Activated CD4-positive, alpha-beta T cell treated with anti-CD3 and anti-CD28 coated beads for 48 hours (primary cell): Measurements from ENCODE around the gene SH3GLB2.
"Not testable (repeated sequence)": the region's sequence is repeated elsewhere in the genome, so short reads cannot be mapped to it uniquely, and the experiment has no call there.

Experiments
- DNase-seq: peaks from one replicate; pipeline ENCODE4 v3.0.0-alpha.2; 2020

Gene SH3GLB2

DNA sequence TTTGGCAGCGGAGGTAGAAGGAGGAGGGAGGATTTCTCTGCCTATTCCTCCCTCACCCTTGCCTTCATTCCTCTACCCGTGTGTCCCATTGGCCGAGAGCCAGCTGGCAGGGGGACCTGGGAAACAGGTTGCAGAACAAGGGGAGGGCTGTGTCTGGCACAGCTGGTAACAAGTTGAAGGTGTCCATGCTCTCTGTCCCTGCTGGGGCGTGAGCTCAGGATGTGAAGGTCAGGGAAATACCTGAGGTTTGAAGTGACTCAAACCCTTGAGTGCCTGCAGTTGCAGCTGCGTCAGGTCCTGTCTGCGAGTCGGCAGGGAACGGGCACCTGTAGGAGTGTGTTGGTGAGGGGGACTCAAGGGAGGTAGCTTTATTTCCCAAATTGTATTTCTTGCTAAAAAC is 24.5 kb upstream of the SH3GLB2 start:
- no peak for DNase-seq

DNA sequence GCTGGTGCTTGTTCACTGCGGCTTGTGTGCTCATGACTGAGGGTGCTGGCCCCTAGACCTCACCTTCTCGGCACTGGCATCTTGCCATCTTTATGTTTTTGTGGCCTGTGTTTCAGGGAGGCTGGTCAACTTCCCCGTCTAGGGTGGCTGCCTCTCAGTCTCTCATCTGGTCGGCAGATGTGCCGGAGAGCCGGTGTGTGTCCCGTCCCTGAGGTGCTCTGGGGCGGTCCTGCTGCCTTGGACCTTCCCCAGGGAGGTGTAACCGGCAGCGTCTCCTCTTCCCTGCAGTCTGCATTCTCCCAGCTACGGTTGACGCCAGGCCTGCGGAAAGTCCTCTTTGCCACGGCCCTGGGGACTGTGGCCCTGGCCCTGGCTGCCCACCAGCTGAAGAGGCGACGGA is 13.9 kb upstream of the SH3GLB2 start:
- DNase-seq, result no peak

DNA sequence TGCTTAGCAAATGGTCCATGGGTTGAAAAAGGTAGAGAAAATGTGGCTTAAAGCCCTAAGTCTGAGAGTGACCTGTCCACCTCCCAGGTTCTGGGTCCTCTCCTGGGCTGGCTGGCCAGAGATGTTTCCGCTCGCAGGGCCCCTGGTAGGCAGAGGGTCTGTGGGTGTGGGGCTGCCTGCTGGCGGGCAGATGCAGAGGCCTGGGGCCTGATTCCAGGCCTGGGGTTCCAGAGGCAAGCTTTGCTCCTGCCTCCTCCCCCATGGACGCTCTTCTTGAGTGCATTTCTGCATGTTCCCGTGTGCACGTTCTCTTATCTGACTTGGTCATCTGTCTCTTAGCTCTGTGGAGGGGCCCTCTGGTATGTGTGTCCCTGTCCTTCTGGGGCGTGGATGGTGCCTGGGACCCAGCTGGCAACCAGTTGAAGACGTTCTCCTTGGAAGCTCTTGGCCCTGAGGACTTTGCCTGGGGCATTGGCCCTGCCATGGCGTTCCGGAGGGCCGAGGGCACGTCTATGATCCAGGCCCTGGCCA is 12.0 kb upstream of the SH3GLB2 start:
- no peak for DNase-seq

DNA sequence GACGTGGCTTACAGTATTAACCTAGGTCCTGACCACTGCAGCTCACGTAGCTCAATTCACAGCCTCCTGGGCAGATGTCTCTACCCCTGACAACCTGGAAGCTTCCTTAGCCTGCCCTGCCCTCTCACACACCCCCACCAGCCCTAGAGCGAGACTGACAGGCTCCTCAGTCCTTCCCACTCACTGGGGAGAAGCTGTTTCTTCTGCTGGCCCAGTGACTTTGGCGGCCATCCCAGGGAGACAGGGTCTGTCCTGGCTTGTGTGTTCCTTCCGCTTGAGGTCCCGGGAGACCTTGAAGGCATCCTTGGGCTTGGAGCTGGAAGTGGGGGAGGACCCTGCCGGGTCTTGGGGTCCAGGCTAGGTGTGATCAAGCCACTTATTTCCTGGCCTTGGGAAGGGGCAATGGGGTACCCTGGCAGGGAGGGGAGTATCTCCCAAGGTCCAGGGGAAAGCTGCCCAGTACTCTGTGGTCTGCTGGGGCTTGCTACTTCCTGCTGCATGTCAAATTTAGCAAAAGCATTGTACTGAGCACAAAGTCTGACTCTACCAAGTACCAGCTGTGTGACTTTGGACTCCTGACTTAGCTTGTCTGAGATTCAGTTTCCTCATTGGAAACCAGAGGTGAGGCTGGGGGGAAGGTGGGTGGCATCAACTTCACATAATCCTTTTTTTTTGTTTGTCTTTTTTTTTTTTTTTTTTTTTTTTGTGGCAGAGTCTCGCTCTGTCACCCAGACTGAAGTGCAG is 10.2 kb upstream of the SH3GLB2 start:
- no peak for DNase-seq

DNA sequence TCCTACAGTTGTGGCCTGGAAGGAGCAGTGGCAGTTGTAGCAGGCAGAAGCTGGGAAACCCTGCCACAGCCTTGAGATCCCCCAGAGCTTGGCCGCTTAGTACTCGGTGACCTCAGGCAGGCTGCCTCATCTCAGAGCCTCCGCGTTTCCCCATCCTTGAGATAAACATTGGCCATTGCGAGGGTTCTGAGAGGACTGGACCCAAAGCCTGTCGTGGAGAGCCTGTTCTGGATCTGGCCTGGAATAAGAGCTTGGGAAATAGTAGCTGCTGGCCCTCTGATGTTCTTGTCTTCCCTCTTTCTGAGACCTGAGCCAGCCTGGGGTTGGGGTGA is 9.6 kb upstream of the SH3GLB2 start:
- no peak for DNase-seq

DNA sequence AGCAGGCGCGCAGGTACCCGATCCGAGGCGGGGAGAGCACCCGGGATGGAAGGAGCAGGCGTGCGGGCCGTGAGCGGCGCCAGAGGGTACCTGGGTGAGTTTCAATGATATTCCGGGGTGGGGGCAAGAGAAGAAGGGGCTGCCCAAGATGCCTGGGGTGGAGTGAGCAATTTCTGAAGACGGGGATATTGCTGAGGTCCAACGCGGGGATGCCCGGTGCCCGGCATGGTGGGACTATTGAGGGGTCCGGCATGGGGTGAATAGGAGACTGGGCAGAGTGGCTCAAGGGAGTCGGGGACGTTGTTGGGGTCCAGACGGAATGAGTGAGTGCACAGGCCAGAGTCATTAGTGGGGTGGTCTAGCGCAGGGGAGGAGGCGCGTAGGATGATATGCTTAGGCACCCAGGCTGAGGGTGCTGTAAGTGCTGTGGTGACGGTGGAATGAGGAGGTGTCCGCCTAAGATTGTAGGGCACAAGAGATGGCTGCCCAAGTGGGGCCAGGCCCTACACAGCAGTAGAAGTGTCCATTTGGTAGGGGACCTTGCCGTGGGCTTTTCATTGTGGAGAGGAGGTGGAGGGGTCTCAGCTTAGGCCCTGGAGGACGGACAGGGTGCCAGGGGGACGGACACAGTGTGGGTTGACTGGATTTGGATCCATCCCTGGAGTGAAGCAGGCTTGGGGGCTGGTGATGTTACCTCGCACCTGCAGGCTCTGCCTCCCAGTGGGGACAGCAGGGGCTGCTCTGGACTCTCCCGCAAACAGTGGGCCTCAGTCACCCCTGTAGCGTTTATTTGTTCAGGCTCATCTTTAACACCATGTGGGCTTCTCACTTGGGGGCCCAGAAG is 9.0 kb upstream of the SH3GLB2 start:
- DNase-seq, result no peak

DNA sequence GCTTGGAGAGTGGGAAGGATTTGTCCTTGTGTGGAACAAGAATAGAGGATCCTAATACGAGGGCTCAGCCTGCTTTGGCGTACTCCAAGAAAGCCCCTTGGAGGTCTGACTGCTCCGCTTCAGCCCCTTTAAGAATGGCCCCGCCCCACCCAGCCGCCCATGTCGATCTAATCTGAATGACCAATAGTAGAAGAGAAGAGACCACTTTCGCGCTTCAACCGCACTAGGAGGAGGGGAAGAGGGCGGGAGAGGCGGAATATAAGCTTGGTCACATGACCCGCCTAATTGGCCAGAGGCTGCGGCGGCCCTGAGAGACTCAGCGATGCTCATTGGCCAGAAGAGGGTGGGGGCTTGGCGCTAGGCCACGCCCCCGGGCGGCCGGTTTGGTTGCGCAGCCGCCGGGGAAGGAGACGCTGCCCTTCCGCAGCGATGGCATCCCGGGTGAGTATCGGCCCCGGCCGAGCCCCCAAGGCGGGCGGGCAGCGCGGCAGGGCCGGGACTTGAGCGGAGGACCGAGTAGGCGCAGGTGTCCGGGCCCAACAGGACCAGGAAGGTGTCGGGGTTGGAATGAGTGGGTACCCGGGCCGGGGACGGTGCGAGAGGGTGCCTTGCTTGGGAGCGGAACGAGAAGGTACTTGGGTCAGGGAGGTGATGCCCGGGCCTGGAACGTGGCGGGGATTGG is 8.3 kb upstream of the SH3GLB2 start, which contains the start of gene MIGA2:
Gene MIGA2 (plus strand): TSS at position 386 of the 682 bp plus-strand sequence. CDS start 3,969 bp downstream, outside the sequence.
- DNase-seq, result peak; percentile 95

DNA sequence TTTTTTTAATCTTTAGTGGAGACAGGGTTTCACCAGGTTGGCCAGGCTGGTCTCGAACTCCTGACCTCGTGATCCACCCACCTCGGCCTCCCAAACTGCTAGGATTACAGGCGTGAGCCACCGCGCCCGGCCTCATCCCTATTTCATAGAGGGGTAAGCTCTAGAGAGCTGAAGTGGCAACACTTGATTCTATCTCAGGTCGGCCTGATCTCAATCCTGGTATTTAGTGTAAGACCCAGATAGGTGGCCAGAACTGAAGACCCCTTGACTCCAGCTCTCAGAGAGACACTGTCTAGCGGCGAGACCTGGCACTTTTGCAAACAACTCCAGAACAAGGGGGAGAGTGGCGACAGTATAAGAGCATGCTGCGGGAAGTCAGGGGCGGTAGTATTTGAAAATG is 7.7 kb upstream of the SH3GLB2 start:
- not testable (repeated sequence) for DNase-seq

DNA sequence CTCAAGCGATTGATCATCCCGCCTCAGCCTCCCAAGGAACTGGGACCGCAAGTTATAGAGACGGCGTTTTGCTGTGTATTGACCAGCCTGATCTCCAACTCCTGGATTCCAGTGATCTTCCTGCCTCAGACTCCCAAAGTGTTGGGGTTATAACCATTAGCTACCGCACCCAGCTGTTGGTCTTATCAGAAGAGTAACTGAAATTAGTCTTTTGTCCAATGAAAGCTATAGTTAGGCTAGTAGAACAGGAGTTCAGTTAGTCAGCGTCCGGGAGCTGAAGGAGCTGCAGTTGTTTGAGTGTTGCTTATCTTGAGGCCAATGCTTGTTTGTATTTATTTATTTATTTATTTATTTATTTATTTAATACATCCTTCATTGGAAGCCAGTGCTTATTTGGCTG is 5.1 kb upstream of the SH3GLB2 start:
- DNase-seq, result no peak

DNA sequence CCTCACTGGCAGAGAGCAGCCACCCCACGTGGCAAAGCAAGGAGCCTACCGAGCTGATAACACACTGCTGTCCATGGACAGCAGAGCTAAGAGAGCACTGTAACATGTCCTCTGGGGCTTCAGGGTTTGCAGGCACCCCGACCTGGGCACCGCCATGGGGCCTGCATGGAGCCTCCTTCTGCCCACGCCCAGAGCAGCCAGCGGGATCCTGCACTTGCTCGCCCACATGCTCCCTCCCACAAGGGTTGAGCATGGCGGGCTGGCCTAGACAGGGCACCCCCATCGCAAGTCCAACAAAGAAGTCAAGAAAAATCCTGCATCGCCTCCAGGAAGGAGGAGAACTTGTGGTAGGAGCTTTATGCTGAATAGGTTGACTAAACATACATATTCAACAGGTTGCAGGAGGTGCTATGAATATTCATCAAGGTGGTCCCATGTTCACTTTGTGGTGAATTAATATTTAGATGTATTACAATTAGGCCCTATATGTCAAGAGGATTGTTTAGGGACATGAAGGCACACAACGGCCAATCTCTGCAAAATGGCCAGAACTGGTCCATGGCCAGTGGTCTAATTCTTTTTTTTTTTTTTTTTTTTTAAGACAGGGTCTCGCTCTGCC is 4.5 kb upstream of the SH3GLB2 start:
- DNase-seq, result no peak

DNA sequence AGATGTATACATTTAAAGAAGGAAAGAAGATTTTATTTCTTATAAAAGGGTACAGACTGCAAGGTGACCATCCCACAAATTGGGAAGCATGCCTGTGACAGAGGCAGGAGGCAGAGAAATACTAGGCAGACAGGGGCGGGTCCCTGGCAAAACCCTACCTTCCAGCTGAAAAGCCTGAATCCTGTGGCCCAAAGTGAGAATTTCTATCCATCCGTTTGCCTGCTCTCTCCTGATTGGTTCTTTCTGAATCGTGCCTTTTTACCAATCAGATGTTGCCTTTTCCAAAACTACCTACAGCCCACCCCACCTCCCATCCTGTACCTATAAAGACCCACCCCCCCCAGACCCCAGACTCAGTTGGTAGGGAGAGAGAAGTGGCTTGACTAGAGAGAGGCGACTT is 3.4 kb upstream of the SH3GLB2 start:
- DNase-seq, result no peak

DNA sequence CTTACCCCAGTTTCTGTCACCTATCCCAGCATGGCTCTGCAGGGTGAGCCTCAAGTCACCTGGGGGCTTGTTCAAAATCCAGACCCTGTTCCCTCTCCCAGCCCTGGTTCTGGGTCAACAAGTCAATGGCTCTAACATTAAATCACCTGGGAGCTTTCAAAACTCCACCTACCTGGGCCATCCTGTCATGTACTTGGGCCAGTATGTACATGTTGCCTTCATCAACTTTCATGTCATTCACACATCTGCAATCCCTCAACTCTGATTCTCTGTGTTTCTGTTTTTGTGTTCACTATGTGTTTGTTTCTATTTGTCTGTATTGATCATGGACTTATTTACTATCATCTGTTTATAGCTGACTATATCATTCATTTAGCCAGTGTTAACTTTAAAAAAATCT is 2.1 kb upstream of the SH3GLB2 start:
- no peak for DNase-seq

DNA sequence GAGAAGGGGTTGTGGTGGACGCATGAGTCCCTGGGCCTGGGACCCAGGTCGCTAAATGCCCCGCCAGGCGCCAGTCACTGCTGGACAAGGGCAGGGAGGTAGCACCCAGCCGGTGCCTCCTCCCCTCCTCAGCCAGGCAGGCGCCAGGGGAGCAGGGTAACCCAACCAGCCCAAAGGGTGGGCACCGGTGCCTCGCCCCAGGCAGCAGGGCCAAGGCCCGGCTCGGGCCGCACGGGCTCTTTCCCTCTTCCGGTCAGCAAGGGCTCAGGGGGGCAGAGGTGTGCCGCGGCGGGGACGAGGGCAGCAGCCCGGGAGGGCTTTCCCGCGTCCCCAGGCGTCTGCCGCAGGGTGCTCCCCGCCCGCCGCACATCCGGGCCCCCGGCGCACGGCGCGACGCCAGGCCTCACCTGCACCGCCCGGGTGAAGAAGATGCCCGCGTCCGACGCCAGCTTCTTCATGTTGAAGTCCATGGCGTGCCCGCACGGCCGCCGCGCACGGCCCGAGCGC is 393 bp downstream of the SH3GLB2 start:
- peak; percentile 73 for DNase-seq

DNA sequence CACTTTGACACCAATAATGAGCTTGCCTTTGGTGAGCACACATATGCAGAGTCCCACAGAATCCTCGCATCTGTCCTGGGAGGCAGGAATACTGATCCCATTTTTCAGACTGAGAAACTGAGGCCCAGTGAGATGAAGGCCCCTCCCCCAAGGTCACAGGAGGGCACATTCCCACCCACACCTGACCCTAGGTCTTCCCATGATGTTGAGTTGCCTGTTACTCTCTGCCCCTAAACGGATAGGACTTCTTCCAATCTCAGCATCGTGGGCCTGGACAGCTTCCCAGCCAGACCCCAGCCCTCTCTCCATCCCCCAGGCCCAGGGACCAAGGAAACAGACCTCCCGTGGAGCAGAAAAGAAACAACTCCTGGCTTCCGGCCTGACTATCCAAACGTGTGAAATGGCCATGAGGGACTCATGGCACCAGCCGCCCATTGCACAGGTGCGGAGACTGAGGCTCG is 877 bp downstream of the SH3GLB2 start:
- peak; percentile 21 for DNase-seq

DNA sequence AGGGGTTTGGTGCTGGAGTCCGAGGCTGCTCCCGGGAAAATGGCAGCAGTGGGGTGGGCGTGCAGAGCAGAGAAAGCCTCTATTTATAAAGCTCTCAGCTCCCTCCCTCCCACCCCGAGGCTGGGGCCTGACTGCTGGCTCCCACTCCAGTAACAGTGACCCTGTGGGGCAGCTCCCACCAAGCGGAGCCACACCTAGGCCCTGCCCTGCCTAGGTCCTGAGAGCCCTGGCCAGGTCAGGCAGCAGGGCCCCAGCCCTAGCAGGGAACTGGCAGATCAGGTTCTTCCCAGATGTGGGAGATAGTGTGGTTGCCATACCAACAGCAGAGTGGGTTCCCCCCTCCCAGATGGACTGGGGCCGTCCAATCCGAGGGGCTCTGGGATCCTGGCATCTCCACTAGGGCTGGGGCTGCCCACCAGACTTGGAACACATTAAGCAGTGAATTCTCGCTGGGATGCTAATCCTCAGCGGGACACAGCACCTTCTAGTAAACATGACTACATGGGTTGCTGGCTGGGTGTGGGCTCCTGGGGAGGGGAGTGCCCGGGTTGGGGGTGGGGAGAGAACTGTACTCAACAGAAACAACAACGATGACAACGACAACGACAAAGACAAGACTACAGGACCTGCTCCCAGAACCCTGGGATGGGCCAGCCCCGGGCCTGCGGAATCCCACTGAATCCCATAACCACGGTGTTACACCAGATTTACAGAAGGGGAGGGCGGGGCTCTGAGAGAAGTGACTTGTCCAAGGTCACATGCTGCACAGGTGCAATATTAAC is 1.5 kb downstream of the SH3GLB2 start:
- DNase-seq, result no peak

DNA sequence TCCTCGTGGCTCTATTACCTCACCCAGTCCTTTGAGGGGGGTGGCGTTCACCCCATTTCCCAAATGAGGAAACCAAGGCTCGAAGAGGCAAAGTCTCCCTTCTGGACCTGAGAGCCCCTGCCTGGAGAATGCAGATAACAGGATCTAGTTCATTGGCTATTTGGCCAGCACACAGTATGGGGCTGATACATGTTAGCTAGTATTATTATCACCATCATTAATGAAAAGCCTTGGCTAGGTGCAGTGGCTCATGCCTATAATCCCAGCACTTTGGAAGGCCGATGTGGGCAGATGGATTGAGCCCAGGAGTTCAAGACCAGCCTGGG is 4.3 kb downstream of the SH3GLB2 start:
- DNase-seq, result no peak

DNA sequence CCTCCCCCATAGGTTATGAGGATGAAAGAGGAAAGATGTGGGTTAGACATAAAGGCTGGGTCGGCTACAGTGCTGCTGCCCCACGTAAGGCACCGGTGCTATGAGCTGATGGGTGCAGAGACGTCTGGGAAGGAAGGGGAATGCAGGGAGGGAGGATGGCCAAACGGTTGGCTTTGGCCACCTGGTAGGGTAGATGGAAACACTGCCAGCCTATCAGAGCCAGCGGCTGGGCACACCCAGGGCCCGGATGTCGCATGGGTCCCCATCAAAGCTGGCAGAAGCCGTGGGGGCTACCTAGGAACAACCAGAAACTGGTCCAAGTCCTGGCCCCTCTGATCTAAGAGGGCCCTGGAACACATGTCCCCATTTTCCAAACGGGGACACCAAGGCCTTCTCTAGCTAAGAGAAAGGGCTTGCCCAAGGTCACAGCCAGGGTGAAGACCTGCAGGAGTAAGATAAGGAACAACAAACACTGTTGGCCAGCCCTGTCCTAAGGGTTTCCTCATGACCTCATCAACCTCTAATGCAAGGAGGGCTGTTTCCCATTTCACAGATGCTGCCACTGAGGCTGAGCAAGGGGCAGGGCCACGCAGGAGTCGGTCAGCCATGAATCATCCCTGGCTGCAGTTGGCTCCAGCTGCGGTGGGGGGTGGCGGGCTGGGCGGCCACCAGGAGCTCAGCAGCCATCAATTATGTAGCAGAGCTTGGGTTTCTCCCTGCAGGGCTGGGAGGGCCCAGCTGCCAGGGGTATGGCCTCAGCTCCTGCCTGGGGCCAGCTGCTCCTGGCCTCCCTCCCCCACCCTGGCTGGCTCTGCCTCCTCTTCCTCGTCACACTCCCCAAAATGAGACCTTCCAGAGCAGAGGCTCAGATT is 4.9 kb downstream of the SH3GLB2 start:
- no peak for DNase-seq

DNA sequence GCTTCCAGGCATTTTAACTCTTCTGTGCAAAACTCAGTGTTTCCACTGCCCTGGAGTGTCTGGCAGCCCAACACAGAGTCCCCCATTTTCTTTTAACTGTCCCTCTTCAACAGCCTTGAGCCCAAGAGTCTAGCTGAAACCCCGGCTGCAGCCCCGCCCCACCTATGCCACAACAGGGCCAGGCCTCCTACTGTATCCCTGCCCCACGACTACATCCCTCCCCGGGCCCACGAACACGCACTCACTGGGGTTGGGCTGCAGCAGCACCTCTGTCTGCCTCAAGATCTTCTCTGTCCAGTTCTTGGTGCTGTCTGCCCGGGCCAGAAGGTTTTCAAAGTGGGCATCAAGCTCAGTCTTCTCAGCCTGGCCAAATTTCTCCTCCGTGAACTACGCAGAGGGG is 6.1 kb downstream of the SH3GLB2 start:
- no peak for DNase-seq

DNA sequence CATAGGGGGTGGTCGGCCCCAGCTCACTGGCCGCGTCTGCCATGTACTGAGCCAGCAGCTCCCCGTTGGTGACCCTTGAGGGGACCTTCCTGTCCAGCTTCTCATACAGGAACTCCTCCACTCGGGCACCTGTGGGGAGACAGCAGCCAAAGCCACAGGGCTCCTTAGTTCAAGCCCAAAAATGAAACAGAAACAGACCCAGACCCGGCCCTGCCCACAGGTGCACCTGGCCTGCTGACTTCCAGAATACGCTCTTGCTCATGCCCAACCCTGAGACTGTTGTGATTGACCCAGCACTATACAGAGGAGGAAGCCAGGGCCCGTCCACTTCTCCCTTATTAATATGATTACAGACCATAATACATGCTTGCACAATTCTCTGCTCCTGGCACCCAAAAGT is 7.0 kb downstream of the SH3GLB2 start:
- no peak for DNase-seq

DNA sequence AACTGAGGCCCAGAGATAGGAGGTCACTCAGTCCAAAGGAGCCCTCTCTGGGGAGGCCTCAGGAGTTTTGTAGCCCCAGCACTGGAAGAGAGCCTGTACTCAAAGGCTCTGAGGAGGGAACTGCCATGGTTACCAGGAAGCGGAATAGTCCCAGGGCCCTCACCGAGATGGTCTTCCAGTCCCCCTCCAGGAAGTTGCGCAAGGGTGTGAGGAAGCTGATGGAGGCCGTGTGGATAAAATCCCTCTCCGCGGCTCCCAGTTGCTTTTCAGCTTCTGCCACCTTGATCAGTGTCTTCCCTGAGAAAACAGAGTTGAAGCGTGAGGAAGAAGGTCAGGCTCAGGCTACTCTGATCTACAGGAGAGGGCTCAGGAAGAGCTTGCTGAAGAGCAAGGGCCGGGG is 13.5 kb downstream of the SH3GLB2 start:
- DNase-seq, result no peak

DNA sequence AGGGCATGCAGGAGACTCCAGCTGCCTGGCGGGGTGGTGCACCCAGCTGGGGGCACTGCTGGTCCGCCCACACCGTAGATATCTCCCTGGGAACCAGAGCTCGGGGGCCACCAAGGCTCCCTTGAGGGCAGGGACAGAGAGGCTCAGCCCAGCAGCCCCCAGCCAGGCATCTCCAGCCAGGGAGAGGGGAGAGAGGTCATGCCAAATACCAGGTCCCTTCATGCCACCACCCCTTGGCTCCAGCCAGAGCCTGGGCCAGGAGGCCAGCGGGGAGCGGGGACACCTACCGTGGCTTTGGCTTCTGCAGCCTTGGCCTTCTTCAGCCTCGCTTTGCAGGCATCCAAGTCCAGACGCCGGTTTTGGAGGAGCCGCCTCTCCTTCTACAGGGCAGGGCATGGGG is 14.0 kb downstream of the SH3GLB2 start:
- no peak for DNase-seq
